MM.1S (cell line): ENCODE measurements around the gene IRX6.

Experiments used
- CTCF ChIP-seq: fragments of 300-600 bp; sonication (generic); IDR thresholded peaks from 2 replicates; pipeline ENCODE4 v1.5.1; 2016; ENCODE audit warnings: antibody characterized with exemption, low read length, mixed read lengths
- EZH2 ChIP-seq: fragments of 300-600 bp; sonication (generic); optimal IDR thresholded peaks from 2 replicates; pipeline ENCODE3; 2017; ENCODE audit warnings: low read depth, mild to moderate bottlenecking, antibody characterized with exemption, low read length, mixed read lengths

GRCh38 chr16:55329791-55330428 is 5.9 kb downstream of the IRX6 start:
- TF ChIP-seq CTCF, result no peak
- TF ChIP-seq EZH2, result no peak
